ENCODE measurements around the gene CLPTM1.

- no peak for TF ChIP-seq REST (IDR thresholded peaks at IDR 0.05; ENCODE audit: borderline replicate concordance)
- TF ChIP-seq REST (CRISPR knock-in tag; IDR thresholded peaks at IDR 0.05; ENCODE audit: low read depth): no peak
- no peak for TF ChIP-seq USF1 (CRISPR knock-in tag; IDR thresholded peaks at IDR 0.05)
- no peak for TF ChIP-seq ZBTB2 (IDR thresholded peaks at IDR 0.05)
- no peak for TF ChIP-seq SRF (CRISPR knock-in tag; IDR thresholded peaks at IDR 0.05)
Measured at GRCh38 chr19:45005787-45006186, 50.6 kb downstream of the CLPTM1 start.

Data from K562 (cell line).